BLaER1 treated with 17β-estradiol and CSF1 and Interleukin-3, amounts not matched to agents 10 nM and 100 nM (cell line): ENCODE measurements around the gene C15orf39.

Experiments
- H3K27ac ChIP-seq, 11 experiments: shearing (Covaris generic); formaldehyde crosslinking; 2 replicates each; pipeline ENCODE4 v1.8.1; 2022
- H3K27me3 ChIP-seq, 11 experiments: shearing (Covaris generic); formaldehyde crosslinking; 2 replicates each; pipeline ENCODE4 v1.8.1; 2022
- H3K36me3 ChIP-seq, 11 experiments: shearing (Covaris generic); formaldehyde crosslinking; 2 replicates each; pipeline ENCODE4 v1.8.1; 2022
- H3K4me1 ChIP-seq, 10 experiments: shearing (Covaris generic); formaldehyde crosslinking; 2 replicates each; pipeline ENCODE4 v1.8.1; 2022
- H3K4me2 ChIP-seq, 11 experiments: shearing (Covaris generic); formaldehyde crosslinking; 2 replicates each; pipeline ENCODE4 v1.8.1; 2022
- H3K4me3 ChIP-seq, 10 experiments: shearing (Covaris generic); formaldehyde crosslinking; 2 replicates each; pipeline ENCODE4 v1.8.1; 2022
- H3K9ac ChIP-seq, 11 experiments: shearing (Covaris generic); formaldehyde crosslinking; 2 replicates each; pipeline ENCODE4 v1.8.1; 2022
- H3K9me3 ChIP-seq, 11 experiments: shearing (Covaris generic); formaldehyde crosslinking; replicated peaks in 1 of 11; 2 replicates each; pipeline ENCODE4 v1.8.1; 2022
- H4K20me1 ChIP-seq, 11 experiments: shearing (Covaris generic); formaldehyde crosslinking; 2 replicates each; pipeline ENCODE4 v1.8.1; 2022
- Cebpa-rat ChIP-seq, 11 experiments: shearing (Covaris generic); IDR thresholded peaks; 2 replicates each; pipeline ENCODE4 v1.8.1; 2022

C15orf39 gene

DNA sequence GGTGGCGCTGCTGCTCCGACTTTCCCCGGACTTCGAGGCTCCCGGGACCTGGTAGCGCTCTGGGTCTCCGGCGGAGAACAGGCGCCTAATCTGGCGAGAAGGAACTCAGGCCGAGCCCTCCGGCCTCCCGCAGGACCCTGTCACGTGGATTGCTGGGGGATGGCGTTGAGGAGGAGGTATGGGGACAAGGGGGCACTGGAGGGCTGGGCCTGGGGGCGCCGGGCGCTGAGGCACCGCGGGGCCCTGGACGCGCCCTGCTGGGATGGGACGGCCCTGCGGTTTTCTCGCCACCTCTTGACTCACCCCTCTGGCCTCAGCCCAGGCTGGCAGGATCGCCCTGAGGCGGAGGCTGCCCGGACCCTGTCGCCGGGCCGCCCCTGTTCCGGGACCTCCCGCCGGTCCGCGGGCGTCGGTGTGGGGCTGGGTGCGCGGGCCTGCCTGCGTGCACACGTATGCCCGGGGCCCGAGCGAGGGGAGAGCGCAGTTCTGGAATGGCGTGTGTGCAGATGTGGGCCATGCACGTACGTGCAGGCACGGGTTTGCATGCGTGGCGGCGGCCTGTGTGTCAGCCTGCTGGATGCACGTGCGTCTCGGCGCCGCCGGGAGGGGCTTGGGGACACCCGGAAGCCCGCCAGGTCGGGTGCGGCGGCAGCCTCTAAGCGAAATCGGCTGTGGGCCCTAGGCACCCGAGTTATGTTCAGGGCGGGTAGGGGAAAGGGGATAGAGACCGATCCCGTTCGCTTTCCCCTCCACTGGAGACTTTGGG is 752 bp downstream of the C15orf39 start:
- Histone ChIP-seq H3K9me3 (no peaks in the 10 kb centered on the region), H3K4me1 (peaks cover 70 to 81% (median 77%) of the 10 kb centered on the region in 10 experiments), H3K27ac (peak overlapping the region; percentile 88 to 98 (median 97)), H3K4me3 (peak overlapping the region; percentile 81 to 100 (median 96)), H3K36me3 (peaks cover 19 to 26% (median 23%) of the 10 kb centered on the region in 11 experiments), H3K9ac (peak overlapping the region; percentile 87 to 99 (median 97)), H3K27me3 (no peaks in the 10 kb centered on the region), H4K20me1 (peaks cover 48 to 55% (median 54%) of the 10 kb centered on the region in 11 experiments), H3K4me2 (peak overlapping the region; percentile 91 to 99 (median 96))
- no peak for TF ChIP-seq Cebpa-rat (IDR thresholded peaks at IDR 0.05)

DNA sequence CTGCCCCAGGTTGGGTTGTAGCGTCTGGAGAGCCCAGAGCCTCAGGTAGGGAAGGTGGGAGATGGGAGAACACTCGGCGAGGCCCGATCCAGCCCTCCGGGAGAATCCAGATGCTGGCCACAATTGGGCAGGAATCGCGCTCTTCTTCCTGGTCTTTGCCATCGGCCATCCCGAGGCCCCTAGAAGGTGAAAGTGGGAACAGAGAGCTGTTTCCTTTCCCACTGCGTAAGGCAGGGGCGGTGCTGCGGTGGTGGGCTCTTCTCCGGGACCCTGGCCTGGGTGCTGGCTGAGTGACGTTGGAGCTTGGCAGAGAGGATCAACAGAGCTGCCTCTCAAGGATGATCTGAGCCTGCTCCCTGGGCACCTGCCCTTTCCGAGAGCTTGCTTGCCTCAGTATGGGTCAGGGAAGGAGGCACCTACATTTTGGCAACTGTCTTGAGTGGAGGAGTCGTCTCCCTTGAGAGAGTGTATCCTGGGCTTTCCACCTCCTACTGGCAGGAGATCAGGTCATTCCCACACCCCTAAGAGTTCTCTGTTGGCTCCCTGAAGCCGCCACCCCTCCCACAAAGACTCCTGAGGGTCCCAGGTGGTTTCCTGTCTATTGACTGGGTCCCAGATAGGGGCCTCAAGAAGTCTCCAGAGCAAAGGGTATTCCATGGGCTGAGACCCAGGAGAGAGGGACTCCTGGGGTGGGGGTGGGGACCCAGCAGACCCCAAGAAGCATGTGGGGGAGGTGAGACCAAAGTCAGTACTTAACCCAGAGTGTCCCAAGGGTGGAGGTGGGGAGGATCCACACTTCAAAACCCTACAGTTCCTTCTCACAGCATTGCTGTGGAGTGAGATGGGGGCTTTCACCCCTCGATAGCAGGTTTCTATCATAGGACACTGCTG is 1.6 kb downstream of the C15orf39 start:
- peaks cover 27 to 34% (median 31%) of the 10 kb centered on the region in 11 experiments for H3K36me3 ChIP-seq
- H3K4me1 ChIP-seq: peaks cover 71 to 82% (median 79%) of the 10 kb centered on the region in 10 experiments
- peak overlapping the region; percentile 81 to 100 (median 96) for H3K4me3 ChIP-seq
- H3K9ac ChIP-seq: peak overlapping the region; percentile 87 to 99 (median 97)
- TF ChIP-seq Cebpa-rat (IDR thresholded peaks at IDR 0.05): no peak
- peak overlapping the region; percentile 88 to 98 (median 97) for H3K27ac ChIP-seq
- no peaks in the 10 kb centered on the region for H3K27me3 ChIP-seq
- peaks cover 56 to 64% (median 62%) of the 10 kb centered on the region in 11 experiments for H4K20me1 ChIP-seq
- peak overlapping the region; percentile 91 to 99 (median 96) for H3K4me2 ChIP-seq
- no peaks in the 10 kb centered on the region for H3K9me3 ChIP-seq

DNA sequence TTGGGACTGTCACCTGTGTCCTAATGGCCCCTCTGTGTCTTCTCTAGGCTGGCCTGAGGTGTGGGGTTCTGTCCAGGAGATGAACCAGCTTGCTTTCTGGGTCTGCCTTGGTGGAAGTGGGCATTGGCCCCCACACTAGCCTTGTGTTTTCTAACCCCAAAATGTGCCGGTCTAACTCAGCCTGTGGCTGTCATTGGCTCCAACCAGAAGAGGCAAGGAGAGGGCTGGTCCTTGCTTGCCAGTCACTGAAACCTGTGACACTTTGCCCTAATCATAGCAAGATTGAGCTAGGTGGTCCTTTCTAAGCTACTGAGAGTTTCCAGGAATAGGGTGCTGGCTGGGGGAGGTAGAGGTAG is 2.2 kb downstream of the C15orf39 start:
- peak overlapping the region; percentile 88 to 98 (median 97) for H3K27ac ChIP-seq
- peaks cover 62 to 70% (median 68%) of the 10 kb centered on the region in 11 experiments for H4K20me1 ChIP-seq
- H3K27me3 ChIP-seq: no peaks in the 10 kb centered on the region
- H3K9ac ChIP-seq: peak overlapping the region; percentile 87 to 99 (median 97)
- H3K4me2 ChIP-seq: peak overlapping the region; percentile 91 to 99 (median 96)
- peaks cover 33 to 40% (median 37%) of the 10 kb centered on the region in 11 experiments for H3K36me3 ChIP-seq
- H3K4me3 ChIP-seq: peak overlapping the region; percentile 81 to 100 (median 96)
- H3K4me1 ChIP-seq: peaks cover 71 to 82% (median 79%) of the 10 kb centered on the region in 10 experiments
- H3K9me3 ChIP-seq: no peaks in the 10 kb centered on the region
- no peak for TF ChIP-seq Cebpa-rat (IDR thresholded peaks at IDR 0.05)

DNA sequence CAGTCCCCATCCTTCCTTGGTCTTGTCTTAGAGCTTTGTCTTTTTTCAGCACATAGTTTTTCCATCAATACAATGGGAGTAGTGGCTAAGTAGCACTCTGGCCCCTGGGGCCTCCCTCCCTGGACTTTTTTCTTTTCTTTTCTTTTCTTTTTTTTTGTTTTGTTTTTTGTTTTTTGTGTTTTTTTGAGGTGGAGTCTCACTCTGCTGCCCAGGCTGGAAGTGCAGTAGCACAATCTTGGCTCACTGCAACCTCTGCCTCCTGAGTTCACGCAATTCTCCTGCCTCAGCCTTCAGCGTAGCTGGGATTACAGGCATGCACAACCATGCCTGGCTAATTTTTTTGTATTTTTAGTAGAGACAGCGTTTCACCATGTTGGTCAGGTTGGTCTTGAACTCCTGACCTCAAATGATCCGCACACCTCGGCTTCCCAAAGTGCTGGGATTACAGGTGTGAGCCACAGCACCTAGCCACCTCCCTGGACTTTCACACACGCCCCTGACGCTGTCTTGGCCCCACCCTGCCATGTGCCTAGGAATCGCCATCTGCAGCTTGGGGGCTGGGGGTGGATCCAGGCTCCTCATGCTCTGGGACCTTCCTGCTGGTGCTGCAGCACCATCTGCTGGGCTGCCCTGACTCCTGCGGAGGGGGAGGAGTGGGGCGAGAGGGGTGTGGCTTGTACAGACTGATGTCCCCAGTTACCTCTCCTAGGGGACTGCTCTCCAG is 2.8 kb downstream of the C15orf39 start:
- TF ChIP-seq Cebpa-rat (IDR thresholded peaks at IDR 0.05): no peak
- peak overlapping the region; percentile 81 to 100 (median 96) for H3K4me3 ChIP-seq
- H3K9me3 ChIP-seq: no peaks in the 10 kb centered on the region
- H3K36me3 ChIP-seq: peaks cover 40 to 46% (median 43%) of the 10 kb centered on the region in 11 experiments
- H4K20me1 ChIP-seq: peaks cover 68 to 76% (median 75%) of the 10 kb centered on the region in 11 experiments
- peaks cover 71 to 82% (median 79%) of the 10 kb centered on the region in 10 experiments for H3K4me1 ChIP-seq
- no peaks in the 10 kb centered on the region for H3K27me3 ChIP-seq
- peak overlapping the region; percentile 91 to 99 (median 96) for H3K4me2 ChIP-seq
- peak overlapping the region; percentile 88 to 98 (median 97) for H3K27ac ChIP-seq
- H3K9ac ChIP-seq: peak overlapping the region; percentile 87 to 99 (median 97)

DNA sequence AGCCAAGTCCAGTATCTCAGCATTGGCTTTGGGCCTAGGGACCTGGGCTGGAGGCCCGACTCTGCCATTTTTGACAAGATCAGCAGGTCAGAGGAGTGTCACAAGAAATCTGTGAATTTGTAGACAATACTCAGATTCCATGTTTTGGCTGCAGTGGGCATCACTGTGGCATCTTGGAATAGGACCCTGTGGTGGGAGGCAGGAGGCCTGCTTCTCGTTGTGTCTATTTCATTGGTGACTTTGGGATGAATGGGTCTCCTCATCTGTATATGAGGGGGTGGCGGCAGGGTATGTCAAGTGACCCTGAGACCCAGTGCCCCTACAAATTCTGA is 3.3 kb downstream of the C15orf39 start:
- peak overlapping the region in 5 of 10 experiments; percentile 92 to 100 (median 98); a peak in 6 of 20 replicates for H3K4me3 ChIP-seq
- H3K4me2 ChIP-seq: peak overlapping the region; percentile 91 to 99 (median 96)
- H3K4me1 ChIP-seq: peaks cover 71 to 83% (median 79%) of the 10 kb centered on the region in 10 experiments
- no peaks in the 10 kb centered on the region for H3K9me3 ChIP-seq
- H3K36me3 ChIP-seq: peaks cover 45 to 52% (median 49%) of the 10 kb centered on the region in 11 experiments
- H3K27ac ChIP-seq: no peak overlapping the region; a peak in 1 of 22 replicates
- no peak for TF ChIP-seq Cebpa-rat (IDR thresholded peaks at IDR 0.05)
- H4K20me1 ChIP-seq: peaks cover 74 to 81% (median 80%) of the 10 kb centered on the region in 11 experiments
- H3K9ac ChIP-seq: peak overlapping the region in 10 of 11 experiments; percentile 8 to 99 (median 76); a peak in 13 of 22 replicates
- no peaks in the 10 kb centered on the region for H3K27me3 ChIP-seq

DNA sequence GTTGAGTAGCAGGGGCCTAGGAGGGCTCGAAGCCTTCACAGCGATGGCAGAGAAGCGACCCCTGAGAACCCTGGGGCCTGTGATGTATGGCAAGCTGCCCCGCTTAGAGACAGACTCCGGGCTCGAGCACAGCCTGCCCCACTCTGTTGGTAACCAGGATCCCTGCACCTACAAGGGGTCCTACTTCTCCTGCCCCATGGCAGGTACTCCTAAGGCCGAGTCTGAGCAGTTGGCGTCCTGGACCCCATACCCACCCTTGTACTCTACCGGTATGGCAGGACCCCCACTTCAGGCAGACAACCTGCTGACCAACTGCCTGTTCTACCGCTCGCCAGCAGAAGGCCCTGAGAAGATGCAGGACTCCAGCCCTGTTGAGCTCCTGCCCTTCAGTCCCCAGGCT is 4.3 kb downstream of the C15orf39 start:
- H3K9ac ChIP-seq: peak overlapping the region; percentile 0 to 99 (median 55); a peak in 18 of 22 replicates
- no peaks in the 10 kb centered on the region for H3K27me3 ChIP-seq
- peak overlapping the region in 2 of 11 experiments; percentile 6 to 18; a peak in 2 of 22 replicates for H3K27ac ChIP-seq
- peaks cover 55 to 61% (median 58%) of the 10 kb centered on the region in 11 experiments for H3K36me3 ChIP-seq
- peaks cover 83 to 91% (median 90%) of the 10 kb centered on the region in 11 experiments for H4K20me1 ChIP-seq
- H3K4me3 ChIP-seq: no peak overlapping the region
- no peak for TF ChIP-seq Cebpa-rat (IDR thresholded peaks at IDR 0.05)
- H3K4me1 ChIP-seq: peaks cover 71 to 83% (median 79%) of the 10 kb centered on the region in 10 experiments
- no peaks in the 10 kb centered on the region for H3K9me3 ChIP-seq
- peak overlapping the region in 6 of 11 experiments; percentile 95 to 99 (median 96); a peak in 11 of 22 replicates for H3K4me2 ChIP-seq

DNA sequence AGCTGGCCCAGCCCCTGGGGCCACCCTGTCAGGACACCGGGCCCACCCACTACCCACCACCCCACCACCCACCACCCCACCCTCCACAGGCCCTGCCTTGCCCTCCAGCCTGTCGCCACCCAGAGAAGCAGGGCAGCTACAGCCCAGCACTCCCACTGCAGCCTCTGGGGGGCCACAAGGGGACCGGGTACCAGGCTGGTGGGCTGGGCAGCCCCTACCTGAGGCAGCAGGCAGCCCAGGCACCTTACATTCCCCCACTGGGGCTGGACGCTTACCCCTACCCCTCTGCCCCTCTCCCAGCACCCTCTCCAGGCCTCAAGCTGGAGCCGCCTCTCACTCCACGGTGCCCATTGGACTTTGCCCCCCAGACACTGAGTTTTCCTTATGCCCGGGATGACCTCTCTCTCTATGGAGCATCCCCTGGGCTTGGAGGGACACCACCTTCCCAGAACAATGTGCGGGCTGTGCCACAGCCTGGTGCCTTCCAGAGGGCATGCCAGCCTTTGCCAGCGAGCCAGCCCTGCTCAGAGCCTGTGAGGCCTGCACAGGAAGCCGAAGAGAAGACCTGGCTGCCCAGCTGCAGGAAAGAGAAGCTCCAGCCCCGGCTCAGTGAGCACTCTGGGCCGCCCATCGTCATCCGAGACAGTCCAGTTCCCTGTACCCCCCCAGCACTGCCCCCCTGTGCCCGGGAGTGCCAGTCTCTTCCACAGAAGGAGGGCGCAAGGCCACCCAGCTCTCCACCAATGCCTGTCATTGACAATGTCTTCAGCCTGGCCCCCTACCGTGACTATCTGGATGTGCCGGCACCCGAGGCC is 5.3 kb downstream of the C15orf39 start:
- no peaks in the 10 kb centered on the region for H3K27me3 ChIP-seq
- H3K4me1 ChIP-seq: peaks cover 77 to 88% (median 84%) of the 10 kb centered on the region in 10 experiments
- no peaks in the 10 kb centered on the region for H3K9me3 ChIP-seq
- TF ChIP-seq Cebpa-rat (IDR thresholded peaks at IDR 0.05): no peak
- H3K4me2 ChIP-seq: peak overlapping the region in 10 of 11 experiments; percentile 5 to 72 (median 32); a peak in 14 of 22 replicates
- H4K20me1 ChIP-seq: peaks cover 93 to 100% (median 100%) of the 10 kb centered on the region in 11 experiments
- peak overlapping the region in 2 of 11 experiments; percentile 15 to 38; a peak in 5 of 22 replicates for H3K27ac ChIP-seq
- H3K9ac ChIP-seq: peak overlapping the region in 9 of 11 experiments; percentile 20 to 56 (median 40); a peak in 13 of 22 replicates
- H3K36me3 ChIP-seq: peaks cover 65 to 71% (median 68%) of the 10 kb centered on the region in 11 experiments
- no peak overlapping the region for H3K4me3 ChIP-seq
